Gastroesophageal sphincter (tissue), 4 donors: ENCODE measurements around the gene ADAM23. TPM values are rescaled to one million over a fixed set of nuclear protein-coding genes. Genes with fewer than 3 reads are reported as not detected.

Source experiments
- ATAC-seq: fragments of 150-250 bp; one replicate; pipeline ENCODE4 v1.9.1; 2016; ENCODE audit warnings: mild to moderate bottlenecking, moderate library complexity
- H3K27ac ChIP-seq, 4 donors: fragments of 200-600 bp; sonication (generic) in 3 of 4; 1 replicate in 3 of 4; 2 replicates in 1 of 4; pipeline ENCODE4 v1.5.1; 2016 to 2019
- H3K27me3 ChIP-seq: fragments of 200-600 bp; sonication (generic); one replicate; pipeline ENCODE4 v1.5.1; 2019
- H3K36me3 ChIP-seq, 2 donors: fragments of 200-600 bp; sonication (generic); one replicate each; pipeline ENCODE4 v1.5.1; 2019; ENCODE audit warnings: control low read depth in 1 of 2
- H3K4me1 ChIP-seq, 3 donors: fragments of 200-600 bp; sonication (generic); 1 replicate in 2 of 3; 2 replicates in 1 of 3; pipeline ENCODE4 v1.5.1; 2016 to 2019; ENCODE audit warnings: control low read depth in 2 of 3
- H3K4me3 ChIP-seq, 2 donors: fragments of 200-600 bp; sonication (generic); one replicate each; pipeline ENCODE4 v1.5.1; 2019; ENCODE audit warnings: mild to moderate bottlenecking in 1 of 2, moderate library complexity in 1 of 2
- H3K9me3 ChIP-seq, 3 donors: fragments of 200-600 bp; sonication (generic); one replicate each; pipeline ENCODE4 v1.5.1; 2017 to 2019; ENCODE audit warnings: control low read depth in 2 of 3
- CTCF ChIP-seq, 4 experiments: fragments of 200-600 bp in 2 of 4; fragments of 450-650 bp in 2 of 4; sonication (generic) in 1 of 4; IDR thresholded peaks; one replicate each; pipeline ENCODE4 v1.5.1; 2017 to 2019; ENCODE audit warnings: antibody characterized with exemption in 4 of 4, mild to moderate bottlenecking in 2 of 4, moderate library complexity in 2 of 4
- EP300 ChIP-seq: sonication (generic); formaldehyde crosslinking; IDR thresholded peaks from one replicate; pipeline ENCODE4 v1.6.1; 2017; ENCODE audit warnings: antibody characterized with exemption, mild to moderate bottlenecking
- POLR2A ChIP-seq, 2 donors: fragments of 450-650 bp; IDR thresholded peaks; one replicate each; pipeline ENCODE4 v1.6.1; 2017; ENCODE audit warnings: antibody characterized with exemption in 2 of 2, mild to moderate bottlenecking in 2 of 2, moderate library complexity in 1 of 2
- POLR2AphosphoS5 ChIP-seq: sonication (generic); formaldehyde crosslinking; IDR thresholded peaks from one replicate; pipeline ENCODE4 v1.6.1; 2017; ENCODE audit warnings: antibody characterized with exemption
- whole genome bisulfite sequencing, 2 donors: methylation state at CpG; one replicate each; pipeline ENCODE4 v1.1.5; 2018; ENCODE audit warnings: low coverage in 1 of 2; 5-methylcytosine and 5-hydroxymethylcytosine counted together
- total RNA-seq, 4 donors: library from RNA; depleted of rRNA; stranded (reverse); fragments of >200 nt; gene quantifications; one replicate each; pipeline ENCODE4 v1.1.0, GENCODE V29; 2016

ADAM23 gene
- total RNA-seq, 4 donors from 2014 or later: 2.4 to 4.0 (median 3.5) TPM

GRCh38 chr2:206647985-206648384 is 204.7 kb downstream of the ADAM23 start:
- no peak for ATAC-seq
- Histone ChIP-seq H3K4me1 (no peaks in the 10 kb centered on the region), H3K4me3 (no peak overlapping the region), H3K9me3 (no peaks in the 10 kb centered on the region), H3K36me3 (no peaks in the 10 kb centered on the region), H3K27ac (no peak overlapping the region), H3K27me3 (peaks cover 13% of the 10 kb centered on the region)
- 56 to 83% methylated on average over 1 of the region's 1 CpG for WGBS, 2 donors
- no peak for TF ChIP-seq EP300
- no peak for TF ChIP-seq POLR2A (IDR thresholded peaks at IDR 0.05)
- TF ChIP-seq CTCF (IDR thresholded peaks at IDR 0.05): no peak
- TF ChIP-seq POLR2AphosphoS5: no peak

DNA sequence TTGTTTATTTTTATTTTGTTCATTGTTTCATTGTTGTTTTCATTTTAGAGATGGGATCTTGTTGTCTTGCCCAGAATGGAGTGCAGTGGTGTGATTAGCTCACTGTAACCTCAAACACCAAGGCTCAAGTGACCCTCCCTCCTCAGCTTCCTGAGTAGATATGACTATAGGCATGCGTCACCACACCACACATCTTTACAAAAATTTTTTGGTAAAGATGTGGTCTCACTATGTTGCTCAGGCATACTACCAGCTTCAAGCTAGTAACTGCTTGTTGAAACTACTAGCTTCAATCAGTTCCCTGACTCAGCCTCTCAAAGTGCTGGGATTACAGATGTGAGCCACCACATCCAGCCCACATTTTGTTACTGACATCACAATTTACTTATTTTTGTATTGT is 213.8 kb downstream of the ADAM23 start:
- no peak overlapping the region for H3K4me3 ChIP-seq
- H3K4me1 ChIP-seq: no peaks in the 10 kb centered on the region
- ATAC-seq: no peak
- WGBS, 2 donors: 64% methylated on average over 1 of the region's 1 CpG; no CpG with 5 or more reads in 1 of the 2 donors
- H3K36me3 ChIP-seq: no peaks in the 10 kb centered on the region
- TF ChIP-seq POLR2AphosphoS5 (no peak), CTCF (IDR thresholded peaks at IDR 0.05) (no peak), EP300 (no peak), POLR2A (IDR thresholded peaks at IDR 0.05) (no peak)
- no peaks in the 10 kb centered on the region for H3K27me3 ChIP-seq
- no peak overlapping the region for H3K27ac ChIP-seq
- H3K9me3 ChIP-seq: peaks cover 0 to 11% (median 0%) of the 10 kb centered on the region in 3 donors

DNA sequence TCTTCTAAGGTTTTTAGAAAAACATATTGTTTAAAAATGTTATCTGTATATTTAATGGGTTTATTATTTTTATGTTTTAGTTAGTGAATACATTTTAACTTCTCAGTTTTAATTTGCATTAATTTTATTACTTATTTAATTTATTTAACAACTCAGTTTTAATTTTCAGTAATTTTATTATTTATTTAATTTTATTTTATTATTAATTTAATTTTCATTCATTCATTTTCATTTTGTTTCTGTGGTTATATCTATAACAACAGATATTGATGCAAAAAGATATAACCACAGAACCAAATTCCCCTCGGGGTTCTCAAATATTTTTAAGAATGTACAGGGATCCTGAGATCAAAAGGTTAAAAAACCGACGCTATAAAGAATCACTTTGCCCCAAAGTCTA is 221.9 kb downstream of the ADAM23 start:
- 84 to 100% methylated on average over 1 to 3 of the region's 3 CpGs for WGBS, 2 donors
- no peak for ATAC-seq
- Histone ChIP-seq H3K4me3 (no peak overlapping the region), H3K4me1 (no peaks in the 10 kb centered on the region), H3K36me3 (no peaks in the 10 kb centered on the region), H3K27me3 (peaks cover 15% of the 10 kb centered on the region), H3K27ac (no peak overlapping the region), H3K9me3 (no peaks in the 10 kb centered on the region)
- TF ChIP-seq POLR2A (IDR thresholded peaks at IDR 0.05): no peak
- no peak for TF ChIP-seq CTCF (IDR thresholded peaks at IDR 0.05)
- no peak for TF ChIP-seq POLR2AphosphoS5
- TF ChIP-seq EP300: no peak

Other genes with a start within 250 kb of the ADAM23 start
- 10 to 100 TPM; 10.9 to 19.9 (median 13.4) TPM for gene ZDBF2, start 168.9 kb upstream of the ADAM23 start, total RNA-seq
- not detected for gene FAM237A, start 199.0 kb downstream of the ADAM23 start, total RNA-seq